GM12872 (cell line): ENCODE data around the gene ENTR1.

Experiments used
- CTCF ChIP-seq: IDR thresholded peaks from 3 replicates; pipeline ENCODE4 v1.5.1; 2011; ENCODE audit warnings: low read depth, mild to moderate bottlenecking, low read length, moderate library complexity; ENCODE audit not compliant: insufficient read depth

ENTR1 gene

GRCh38 chr9:136430588-136431234, 20.3 kb upstream of the ENTR1 start:
- no peak for TF ChIP-seq CTCF

- no peak for TF ChIP-seq CTCF
Measured at GRCh38 chr9:136429683-136430491, 19.5 kb upstream of the ENTR1 start.

- no peak for TF ChIP-seq CTCF
Measured at GRCh38 chr9:136429075-136429628, 18.7 kb upstream of the ENTR1 start.

- TF ChIP-seq CTCF, result no peak
Measured at GRCh38 chr9:136426787-136427186, 16.4 kb upstream of the ENTR1 start.

GRCh38 chr9:136424750-136425362, 14.4 kb upstream of the ENTR1 start:
- TF ChIP-seq CTCF, result no peak

- no peak for TF ChIP-seq CTCF
Measured at GRCh38 chr9:136423432-136424146, 13.2 kb upstream of the ENTR1 start.

- no peak for TF ChIP-seq CTCF
Measured at GRCh38 chr9:136422876-136423275, 12.5 kb upstream of the ENTR1 start.
